Upper lobe of right lung (tissue), 1 donor: Measurements from ENCODE around the gene ZHX3. TPM values are rescaled to one million over a fixed set of nuclear protein-coding genes. Genes with fewer than 3 reads are reported as not detected.

Source experiments
- ATAC-seq: fragments of 200-7000 bp; cut with Tn5 transposase; one replicate; pipeline ENCODE4 v1.9.1; 2020; ENCODE audit warnings: mild to moderate bottlenecking, moderate library complexity
- DNase-seq: peaks from one replicate; pipeline ENCODE4 v3.0.0-alpha.2; 2020
- H3K27ac ChIP-seq: fragments of 200-600 bp; one replicate; pipeline ENCODE4 v1.8.0; 2022
- H3K27me3 ChIP-seq: fragments of 200-600 bp; one replicate; pipeline ENCODE4 v1.8.0; 2022; ENCODE audit warnings: mild to moderate bottlenecking
- H3K36me3 ChIP-seq: fragments of 200-600 bp; one replicate; pipeline ENCODE4 v1.8.0; 2022
- H3K4me1 ChIP-seq: fragments of 200-600 bp; one replicate; pipeline ENCODE4 v1.8.0; 2022
- H3K4me3 ChIP-seq: fragments of 200-600 bp; one replicate; pipeline ENCODE4 v1.8.0; 2022; ENCODE audit warnings: mild to moderate bottlenecking
- H3K9me3 ChIP-seq: fragments of 200-600 bp; one replicate; pipeline ENCODE4 v1.8.0; 2022
- CTCF ChIP-seq: fragments of 200-600 bp; IDR thresholded peaks from one replicate; pipeline ENCODE4 v1.8.0; 2022; ENCODE audit warnings: antibody characterized with exemption
- intact Hi-C: fragments of 100-400 bp; cut with DNase I; formaldehyde crosslinking; loops from one replicate; pipeline ENCODE4 v1.11.0; 2022
- total RNA-seq: library from RNA; stranded (reverse); fragmentation: NEBNext Ultra II Directional; extraction: Animal tissue kit (Norgen Biotek cat#: 25700); gene quantifications from one replicate; pipeline ENCODE4 v1.2.1, GENCODE V29; 2021
- donor health status: DM: no; HTN: yes; CAD: no; lungs with severe emphysema.

ZHX3 gene
- total RNA-seq, 1 donor from 2014 or later: 45.3 TPM

DNA sequence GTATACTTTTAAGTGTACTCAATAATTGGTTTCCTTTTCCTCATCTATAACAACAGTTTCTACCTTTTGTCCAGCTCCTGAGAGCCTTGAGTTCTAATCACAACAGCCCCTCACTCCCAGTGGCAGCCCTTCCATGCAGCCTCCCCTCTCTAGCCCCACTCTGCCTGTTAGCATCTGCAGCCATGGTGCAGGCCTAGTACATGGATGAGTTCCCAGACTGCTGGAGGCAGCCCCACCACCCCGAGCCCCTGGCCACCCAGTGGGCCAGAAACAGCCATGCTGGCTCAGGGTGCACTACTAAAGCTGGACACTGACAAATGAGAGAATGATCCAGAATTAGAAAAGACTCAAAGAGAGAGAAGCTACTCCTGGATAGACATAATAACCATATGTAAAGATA, 13.4 kb upstream of the ZHX3 start:
- H3K4me3 ChIP-seq: no peak overlapping the region
- intact Hi-C loops: loop anchor here (10.0 kb wide), 2 partner anchors 86 to 196 kb away; partner anchors contain the start of gene PLCG1
- no peaks in the 10 kb centered on the region for H3K27me3 ChIP-seq
- peaks cover 23% of the 10 kb centered on the region for H3K4me1 ChIP-seq
- no peak for TF ChIP-seq CTCF
- no peak overlapping the region for H3K27ac ChIP-seq
- H3K36me3 ChIP-seq: no peaks in the 10 kb centered on the region
- DNase-seq (no peak), ATAC-seq (no peak)
- no peaks in the 10 kb centered on the region for H3K9me3 ChIP-seq

GRCh38 chr20:41330343-41330720, 12.8 kb upstream of the ZHX3 start:
- H3K27me3 ChIP-seq: no peaks in the 10 kb centered on the region
- peak overlapping the region; percentile 78 for H3K27ac ChIP-seq
- no peaks in the 10 kb centered on the region for H3K36me3 ChIP-seq
- H3K4me1 ChIP-seq: peaks cover 23% of the 10 kb centered on the region
- no peak for TF ChIP-seq CTCF
- H3K9me3 ChIP-seq: no peaks in the 10 kb centered on the region
- H3K4me3 ChIP-seq: no peak overlapping the region
- intact Hi-C loops: loop anchor here (10.0 kb wide), 2 partner anchors 86 to 196 kb away; partner anchors contain the start of gene PLCG1
- ATAC-seq: no peak
- DNase-seq: no peak

- ATAC-seq: peak; percentile 94
- DNase-seq: peak; percentile 75
- Histone ChIP-seq H3K27me3 (no peaks in the 10 kb centered on the region), H3K4me1 (peaks cover 19% of the 10 kb centered on the region), H3K9me3 (no peaks in the 10 kb centered on the region), H3K27ac (peak overlapping the region; percentile 78), H3K4me3 (peak overlapping the region; percentile 1), H3K36me3 (no peaks in the 10 kb centered on the region)
- TF ChIP-seq CTCF: no peak
- intact Hi-C loops: loop anchor here (10.0 kb wide), 2 partner anchors 85 to 195 kb away; partner anchors contain the start of gene PLCG1
These were observed 12.2 kb upstream of the ZHX3 start for GRCh38 chr20:41329435-41330342.

DNA sequence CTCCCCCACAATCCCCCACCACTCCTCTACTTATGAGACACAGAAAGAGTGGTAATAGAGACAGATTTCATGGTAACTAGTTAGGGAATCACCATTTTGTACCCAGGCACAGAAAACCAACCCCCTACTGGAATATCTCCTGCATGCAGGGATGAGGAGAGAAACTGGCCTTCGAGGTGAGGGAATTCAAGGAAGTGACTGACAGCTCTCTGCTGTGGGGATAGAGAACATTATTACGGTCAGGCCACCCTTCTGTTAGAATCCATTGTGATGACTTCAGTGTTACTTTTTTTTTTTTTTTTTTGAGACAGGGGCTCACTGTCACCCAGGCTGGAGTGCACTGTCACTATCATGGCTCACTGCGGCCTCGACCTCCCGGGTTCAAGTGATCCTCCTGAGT, 9.6 kb upstream of the ZHX3 start:
- Histone ChIP-seq H3K36me3 (no peaks in the 10 kb centered on the region), H3K4me1 (peaks cover 14% of the 10 kb centered on the region), H3K4me3 (no peak overlapping the region), H3K27me3 (no peaks in the 10 kb centered on the region), H3K9me3 (no peaks in the 10 kb centered on the region), H3K27ac (no peak overlapping the region)
- DNase-seq (no peak), ATAC-seq (no peak)
- no peak for TF ChIP-seq CTCF
- intact Hi-C loops: no loop called here

- Histone ChIP-seq H3K27me3 (no peaks in the 10 kb centered on the region), H3K9me3 (no peaks in the 10 kb centered on the region), H3K4me3 (no peak overlapping the region), H3K27ac (peak overlapping the region; percentile 42), H3K4me1 (peaks cover 7% of the 10 kb centered on the region), H3K36me3 (no peaks in the 10 kb centered on the region)
- no peak for TF ChIP-seq CTCF
- no peak for DNase-seq
- no peak for ATAC-seq
- intact Hi-C loops: no loop called here
These were observed 3.4 kb upstream of the ZHX3 start for GRCh38 chr20:41320976-41321375.
